HL-60 (cell line): ENCODE measurements around the gene PDE8B.

Source experiments
- DNase-seq, 2 experiments: peaks; one replicate each; pipeline ENCODE4 v3.0.0-alpha.2; 2010 to 2020; ENCODE audit warnings: low read depth in 1 of 2, low spot score in 1 of 2
- H3K27ac ChIP-seq: fragments of 250-450 bp; sonication (Bioruptor Pico); replicated peaks from 2 replicates; pipeline ENCODE4 v1.5.1; 2020; ENCODE audit warnings: mild to moderate bottlenecking, moderate library complexity
- H3K27me3 ChIP-seq: fragments of 250-450 bp; sonication (Bioruptor Pico); 2 replicates; pipeline ENCODE4 v1.5.1; 2021; ENCODE audit warnings: mild to moderate bottlenecking, moderate library complexity; ENCODE audit not compliant: insufficient read depth, poor library complexity, severe bottlenecking
- H3K4me3 ChIP-seq: replicated peaks from 2 replicates; pipeline ENCODE4 v1.5.1; 2011; ENCODE audit warnings: mild to moderate bottlenecking, control low read depth, low read length; ENCODE audit not compliant: insufficient read depth
- GABPA ChIP-seq: IDR thresholded peaks from 2 replicates; pipeline ENCODE4 v1.6.1; 2012; ENCODE audit warnings: low read depth
- POLR2AphosphoS5 ChIP-seq: IDR thresholded peaks from 2 replicates; pipeline ENCODE4 v1.6.1; 2012; ENCODE audit warnings: low read depth
- SPI1 ChIP-seq: IDR thresholded peaks from 2 replicates; pipeline ENCODE4 v1.6.1; 2012; ENCODE audit warnings: low read depth, mild to moderate bottlenecking, borderline replicate concordance
- TF ChIP-seq, protein P1 (sequence below): IDR thresholded peaks from one replicate; pipeline ENCODE4 v1.5.1; 2011; ENCODE audit warnings: low read length, control low read depth, inconsistent platforms; ENCODE audit not compliant: insufficient read depth
- TF ChIP-seq, protein P2 (sequence below): IDR thresholded peaks from 2 replicates; pipeline ENCODE4 v1.6.1; 2012; ENCODE audit warnings: low read depth; ENCODE audit not compliant: insufficient replicate concordance

PDE8B gene

DNA sequence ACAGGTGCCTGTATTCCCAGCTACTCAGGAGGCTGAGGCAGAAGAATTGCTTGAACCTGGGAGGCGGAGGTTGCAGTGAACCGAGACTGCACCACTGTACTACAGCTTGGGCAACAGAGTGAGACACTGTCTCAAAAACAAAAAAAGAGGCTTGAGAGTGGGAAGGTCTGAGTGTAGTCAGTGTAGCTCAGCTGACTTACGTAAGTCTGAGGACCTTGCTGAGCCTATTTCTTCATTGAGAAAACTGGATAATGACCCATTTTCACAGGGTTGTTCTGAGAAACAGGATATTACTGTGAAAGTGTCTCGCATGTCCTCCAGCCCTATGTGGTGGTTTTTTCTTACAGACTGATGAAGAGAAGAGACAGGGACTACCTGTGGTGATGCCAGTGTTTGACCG lies 214.9 kb downstream of the PDE8B start:
- DNase-seq: no peak
- Histone ChIP-seq H3K4me3 (no peak overlapping the region), H3K27me3 (no peaks in the 10 kb centered on the region), H3K27ac (no peak overlapping the region)
- TF ChIP-seq SPI1: no peak
- TF ChIP-seq POLR2AphosphoS5: no peak
- TF ChIP-seq, protein P1, sequence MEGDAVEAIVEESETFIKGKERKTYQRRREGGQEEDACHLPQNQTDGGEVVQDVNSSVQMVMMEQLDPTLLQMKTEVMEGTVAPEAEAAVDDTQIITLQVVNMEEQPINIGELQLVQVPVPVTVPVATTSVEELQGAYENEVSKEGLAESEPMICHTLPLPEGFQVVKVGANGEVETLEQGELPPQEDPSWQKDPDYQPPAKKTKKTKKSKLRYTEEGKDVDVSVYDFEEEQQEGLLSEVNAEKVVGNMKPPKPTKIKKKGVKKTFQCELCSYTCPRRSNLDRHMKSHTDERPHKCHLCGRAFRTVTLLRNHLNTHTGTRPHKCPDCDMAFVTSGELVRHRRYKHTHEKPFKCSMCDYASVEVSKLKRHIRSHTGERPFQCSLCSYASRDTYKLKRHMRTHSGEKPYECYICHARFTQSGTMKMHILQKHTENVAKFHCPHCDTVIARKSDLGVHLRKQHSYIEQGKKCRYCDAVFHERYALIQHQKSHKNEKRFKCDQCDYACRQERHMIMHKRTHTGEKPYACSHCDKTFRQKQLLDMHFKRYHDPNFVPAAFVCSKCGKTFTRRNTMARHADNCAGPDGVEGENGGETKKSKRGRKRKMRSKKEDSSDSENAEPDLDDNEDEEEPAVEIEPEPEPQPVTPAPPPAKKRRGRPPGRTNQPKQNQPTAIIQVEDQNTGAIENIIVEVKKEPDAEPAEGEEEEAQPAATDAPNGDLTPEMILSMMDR: no peak
- TF ChIP-seq, protein P2, sequence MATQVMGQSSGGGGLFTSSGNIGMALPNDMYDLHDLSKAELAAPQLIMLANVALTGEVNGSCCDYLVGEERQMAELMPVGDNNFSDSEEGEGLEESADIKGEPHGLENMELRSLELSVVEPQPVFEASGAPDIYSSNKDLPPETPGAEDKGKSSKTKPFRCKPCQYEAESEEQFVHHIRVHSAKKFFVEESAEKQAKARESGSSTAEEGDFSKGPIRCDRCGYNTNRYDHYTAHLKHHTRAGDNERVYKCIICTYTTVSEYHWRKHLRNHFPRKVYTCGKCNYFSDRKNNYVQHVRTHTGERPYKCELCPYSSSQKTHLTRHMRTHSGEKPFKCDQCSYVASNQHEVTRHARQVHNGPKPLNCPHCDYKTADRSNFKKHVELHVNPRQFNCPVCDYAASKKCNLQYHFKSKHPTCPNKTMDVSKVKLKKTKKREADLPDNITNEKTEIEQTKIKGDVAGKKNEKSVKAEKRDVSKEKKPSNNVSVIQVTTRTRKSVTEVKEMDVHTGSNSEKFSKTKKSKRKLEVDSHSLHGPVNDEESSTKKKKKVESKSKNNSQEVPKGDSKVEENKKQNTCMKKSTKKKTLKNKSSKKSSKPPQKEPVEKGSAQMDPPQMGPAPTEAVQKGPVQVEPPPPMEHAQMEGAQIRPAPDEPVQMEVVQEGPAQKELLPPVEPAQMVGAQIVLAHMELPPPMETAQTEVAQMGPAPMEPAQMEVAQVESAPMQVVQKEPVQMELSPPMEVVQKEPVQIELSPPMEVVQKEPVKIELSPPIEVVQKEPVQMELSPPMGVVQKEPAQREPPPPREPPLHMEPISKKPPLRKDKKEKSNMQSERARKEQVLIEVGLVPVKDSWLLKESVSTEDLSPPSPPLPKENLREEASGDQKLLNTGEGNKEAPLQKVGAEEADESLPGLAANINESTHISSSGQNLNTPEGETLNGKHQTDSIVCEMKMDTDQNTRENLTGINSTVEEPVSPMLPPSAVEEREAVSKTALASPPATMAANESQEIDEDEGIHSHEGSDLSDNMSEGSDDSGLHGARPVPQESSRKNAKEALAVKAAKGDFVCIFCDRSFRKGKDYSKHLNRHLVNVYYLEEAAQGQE: no peak
- no peak for TF ChIP-seq GABPA

DNA sequence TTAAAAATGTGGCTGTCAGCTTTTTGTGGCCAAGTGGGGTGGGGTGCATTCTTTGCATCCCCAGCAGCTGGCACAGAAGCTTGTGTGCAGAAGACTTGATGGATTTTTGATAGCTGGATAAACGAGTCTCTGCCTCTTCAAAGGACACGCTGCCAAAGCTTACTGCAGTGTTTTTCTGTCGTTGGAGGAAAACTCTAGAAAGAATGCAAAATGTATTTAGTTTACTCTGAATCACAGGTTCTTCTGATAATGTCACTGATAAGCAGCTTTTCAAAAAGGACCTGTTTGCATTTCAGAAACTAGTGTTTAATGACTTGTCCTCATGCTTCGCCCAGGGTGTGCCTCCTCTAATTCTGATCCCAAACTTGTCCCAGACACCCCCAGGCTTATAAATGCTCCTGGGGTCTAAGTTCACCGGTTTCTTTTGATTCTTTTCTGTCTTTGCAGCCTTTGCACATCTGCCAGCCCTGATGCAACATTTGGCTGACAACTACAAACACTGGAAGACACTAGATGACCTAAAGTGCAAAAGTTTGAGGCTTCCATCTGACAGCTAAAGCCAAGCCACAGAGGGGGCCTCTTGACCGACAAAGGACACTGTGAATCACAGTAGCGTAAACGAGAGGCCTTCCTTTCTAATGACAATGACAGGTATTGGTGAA lies 215.6 kb downstream of the PDE8B start:
- Histone ChIP-seq H3K4me3 (no peak overlapping the region), H3K27ac (no peak overlapping the region), H3K27me3 (no peaks in the 10 kb centered on the region)
- TF ChIP-seq, protein P2: no peak
- TF ChIP-seq SPI1 (no peak), POLR2AphosphoS5 (no peak), GABPA (no peak)
- TF ChIP-seq, protein P1: no peak
- no peak for DNase-seq

DNA sequence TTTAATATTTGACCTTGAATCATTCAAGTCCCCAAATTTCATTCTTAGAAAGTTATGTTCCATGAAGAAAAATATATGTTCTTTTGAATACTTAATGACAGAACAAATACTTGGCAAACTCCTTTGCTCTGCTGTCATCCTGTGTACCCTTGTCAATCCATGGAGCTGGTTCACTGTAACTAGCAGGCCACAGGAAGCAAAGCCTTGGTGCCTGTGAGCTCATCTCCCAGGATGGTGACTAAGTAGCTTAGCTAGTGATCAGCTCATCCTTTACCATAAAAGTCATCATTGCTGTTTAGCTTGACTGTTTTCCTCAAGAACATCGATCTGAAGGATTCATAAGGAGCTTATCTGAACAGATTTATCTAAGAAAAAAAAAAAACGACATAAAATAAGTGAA lies 216.2 kb downstream of the PDE8B start:
- DNase-seq: no peak
- Histone ChIP-seq H3K4me3 (no peak overlapping the region), H3K27ac (no peak overlapping the region), H3K27me3 (no peaks in the 10 kb centered on the region)
- TF ChIP-seq, protein P2: no peak
- TF ChIP-seq SPI1 (no peak), GABPA (no peak), POLR2AphosphoS5 (no peak)
- TF ChIP-seq, protein P1: no peak
